T-helper 1 cell treated with Interleukin-12 subunit alpha and Interleukin-12 subunit beta and Interleukin-4 antibody, amounts not matched to agents 30 μg/mL and 1 μg/mL, for 36 hours (primary cell): ENCODE data around the gene ADORA1.

Source experiments
- H3K27ac Mint-ChIP-seq: one replicate; pipeline ENCODE4 v1.8.0; 2021; ENCODE audit warnings: mild to moderate bottlenecking, mixed read lengths
- H3K27me3 Mint-ChIP-seq: one replicate; pipeline ENCODE4 v1.8.0; 2021; ENCODE audit warnings: low read depth, mixed read lengths
- H3K36me3 Mint-ChIP-seq: one replicate; pipeline ENCODE4 v1.8.0; 2021; ENCODE audit warnings: low read depth, mixed read lengths
- H3K4me1 Mint-ChIP-seq: one replicate; pipeline ENCODE4 v1.8.0; 2021; ENCODE audit warnings: low read depth, mixed read lengths
- H3K4me3 Mint-ChIP-seq: one replicate; pipeline ENCODE4 v1.8.0; 2021; ENCODE audit warnings: mild to moderate bottlenecking, moderate library complexity, mixed read lengths
- H3K9me3 Mint-ChIP-seq: one replicate; pipeline ENCODE4 v1.8.0; 2021; ENCODE audit warnings: mixed read lengths

Gene ADORA1

GRCh38 chr1:203137324-203137723, 9.8 kb downstream of the ADORA1 start:
- Mint-ChIP-seq H3K9me3 (no peaks in the 10 kb centered on the region), H3K27ac (no peak overlapping the region), H3K4me3 (no peak overlapping the region), H3K27me3 (peaks cover 13% of the 10 kb centered on the region), H3K36me3 (no peaks in the 10 kb centered on the region), H3K4me1 (peaks cover 5% of the 10 kb centered on the region)

- H3K27ac Mint-ChIP-seq: no peak overlapping the region
- no peak overlapping the region for H3K4me3 Mint-ChIP-seq
- no peaks in the 10 kb centered on the region for H3K36me3 Mint-ChIP-seq
- H3K9me3 Mint-ChIP-seq: no peaks in the 10 kb centered on the region
- H3K4me1 Mint-ChIP-seq: peaks cover 5% of the 10 kb centered on the region
- H3K27me3 Mint-ChIP-seq: peaks cover 13% of the 10 kb centered on the region
These were observed 10.5 kb downstream of the ADORA1 start for GRCh38 chr1:203138066-203138465.

- Mint-ChIP-seq H3K4me3 (no peak overlapping the region), H3K36me3 (no peaks in the 10 kb centered on the region), H3K4me1 (peaks cover 5% of the 10 kb centered on the region), H3K27ac (no peak overlapping the region), H3K9me3 (no peaks in the 10 kb centered on the region), H3K27me3 (peaks cover 13% of the 10 kb centered on the region)
These were observed 12.5 kb downstream of the ADORA1 start for GRCh38 chr1:203139976-203140475.

- no peak overlapping the region for H3K4me3 Mint-ChIP-seq
- H3K36me3 Mint-ChIP-seq: no peaks in the 10 kb centered on the region
- H3K9me3 Mint-ChIP-seq: no peaks in the 10 kb centered on the region
- H3K27me3 Mint-ChIP-seq: peaks cover 10% of the 10 kb centered on the region
- peaks cover 3% of the 10 kb centered on the region for H3K4me1 Mint-ChIP-seq
- no peak overlapping the region for H3K27ac Mint-ChIP-seq
These were observed 13.4 kb downstream of the ADORA1 start for GRCh38 chr1:203140743-203141520.

DNA sequence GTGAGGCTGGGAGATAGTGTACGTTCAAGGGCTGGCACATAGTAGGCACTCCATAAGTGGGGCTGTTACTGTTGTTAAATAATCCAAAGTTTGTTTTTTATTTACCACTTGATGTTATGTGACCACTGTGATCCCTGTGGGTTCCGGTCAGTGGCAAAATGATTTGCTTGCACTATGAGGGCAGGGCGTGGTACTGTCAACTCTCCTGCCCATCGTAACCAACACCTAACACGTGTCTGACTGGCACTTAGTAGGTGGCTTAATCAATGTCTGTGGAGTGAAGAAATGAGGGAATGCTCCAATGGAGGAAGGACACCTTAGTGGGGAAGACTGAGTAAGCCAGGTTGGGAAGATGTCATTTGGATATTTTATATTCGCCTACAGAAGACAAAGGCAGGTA, 14.6 kb downstream of the ADORA1 start:
- Mint-ChIP-seq H3K27me3 (peaks cover 3% of the 10 kb centered on the region), H3K9me3 (no peaks in the 10 kb centered on the region), H3K27ac (no peak overlapping the region), H3K36me3 (no peaks in the 10 kb centered on the region), H3K4me1 (no peaks in the 10 kb centered on the region), H3K4me3 (no peak overlapping the region)

GRCh38 chr1:203142684-203143408, 15.3 kb downstream of the ADORA1 start:
- H3K27ac Mint-ChIP-seq: no peak overlapping the region
- H3K4me3 Mint-ChIP-seq: no peak overlapping the region
- no peaks in the 10 kb centered on the region for H3K27me3 Mint-ChIP-seq

GRCh38 chr1:203143641-203144040, 16.1 kb downstream of the ADORA1 start:
- Mint-ChIP-seq H3K36me3 (no peaks in the 10 kb centered on the region), H3K9me3 (no peaks in the 10 kb centered on the region), H3K27me3 (no peaks in the 10 kb centered on the region), H3K27ac (no peak overlapping the region), H3K4me3 (no peak overlapping the region), H3K4me1 (no peaks in the 10 kb centered on the region)

More at GRCh38 chr1:203142684-203143408, 15.3 kb downstream of the ADORA1 start:
- H3K4me1 Mint-ChIP-seq: no peaks in the 10 kb centered on the region
- no peaks in the 10 kb centered on the region for H3K9me3 Mint-ChIP-seq
- no peaks in the 10 kb centered on the region for H3K36me3 Mint-ChIP-seq

GRCh38 chr1:203144661-203145060, 17.1 kb downstream of the ADORA1 start:
- Mint-ChIP-seq H3K27me3 (no peaks in the 10 kb centered on the region), H3K36me3 (no peaks in the 10 kb centered on the region), H3K27ac (no peak overlapping the region)

GRCh38 chr1:203145321-203146041, 18.0 kb downstream of the ADORA1 start:
- no peaks in the 10 kb centered on the region for H3K36me3 Mint-ChIP-seq
- no peak overlapping the region for H3K27ac Mint-ChIP-seq
- H3K4me1 Mint-ChIP-seq: no peaks in the 10 kb centered on the region
- H3K27me3 Mint-ChIP-seq: peaks cover 1% of the 10 kb centered on the region
- no peak overlapping the region for H3K4me3 Mint-ChIP-seq
- H3K9me3 Mint-ChIP-seq: no peaks in the 10 kb centered on the region

More at GRCh38 chr1:203144661-203145060, 17.1 kb downstream of the ADORA1 start:
- Mint-ChIP-seq H3K9me3 (no peaks in the 10 kb centered on the region), H3K4me1 (no peaks in the 10 kb centered on the region), H3K4me3 (no peak overlapping the region)

- no peaks in the 10 kb centered on the region for H3K4me1 Mint-ChIP-seq
- peaks cover 5% of the 10 kb centered on the region for H3K27me3 Mint-ChIP-seq
- no peaks in the 10 kb centered on the region for H3K36me3 Mint-ChIP-seq
- no peak overlapping the region for H3K4me3 Mint-ChIP-seq
- H3K27ac Mint-ChIP-seq: no peak overlapping the region
- no peaks in the 10 kb centered on the region for H3K9me3 Mint-ChIP-seq
These were observed 18.5 kb downstream of the ADORA1 start for GRCh38 chr1:203146042-203146369.

GRCh38 chr1:203146537-203146936, 19.0 kb downstream of the ADORA1 start:
- no peak overlapping the region for H3K27ac Mint-ChIP-seq
- H3K9me3 Mint-ChIP-seq: no peaks in the 10 kb centered on the region
- H3K4me1 Mint-ChIP-seq: no peaks in the 10 kb centered on the region
- no peaks in the 10 kb centered on the region for H3K36me3 Mint-ChIP-seq
- H3K27me3 Mint-ChIP-seq: peaks cover 5% of the 10 kb centered on the region
- no peak overlapping the region for H3K4me3 Mint-ChIP-seq

DNA sequence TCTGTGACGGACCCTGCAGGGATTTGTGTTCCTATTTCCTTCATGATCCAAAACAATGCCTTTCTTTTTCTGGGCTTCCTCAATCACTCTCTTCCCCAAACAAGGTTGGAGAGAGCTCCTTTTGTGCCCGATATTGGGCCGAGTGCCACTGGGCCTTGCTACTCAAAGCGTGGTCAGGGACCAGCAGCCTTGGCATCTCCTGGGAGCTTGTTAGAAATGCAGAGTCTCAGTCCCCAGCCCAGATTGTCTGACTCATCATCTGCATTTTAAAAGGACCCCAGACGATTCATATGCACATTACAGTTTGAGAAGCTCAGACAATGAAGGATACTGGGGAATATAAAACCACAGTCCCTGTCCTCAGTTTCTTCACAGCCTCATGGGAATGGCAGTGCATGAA, 19.9 kb downstream of the ADORA1 start:
- no peak overlapping the region for H3K27ac Mint-ChIP-seq
- H3K4me3 Mint-ChIP-seq: no peak overlapping the region
- no peaks in the 10 kb centered on the region for H3K9me3 Mint-ChIP-seq
- H3K36me3 Mint-ChIP-seq: no peaks in the 10 kb centered on the region
- H3K4me1 Mint-ChIP-seq: no peaks in the 10 kb centered on the region
- H3K27me3 Mint-ChIP-seq: peaks cover 5% of the 10 kb centered on the region

- Mint-ChIP-seq H3K4me3 (no peak overlapping the region), H3K4me1 (no peaks in the 10 kb centered on the region), H3K36me3 (no peaks in the 10 kb centered on the region), H3K27me3 (peaks cover 5% of the 10 kb centered on the region), H3K27ac (no peak overlapping the region), H3K9me3 (no peaks in the 10 kb centered on the region)
These were observed 20.6 kb downstream of the ADORA1 start for GRCh38 chr1:203148127-203148526.

GRCh38 chr1:203148579-203148978, 21.1 kb downstream of the ADORA1 start:
- Mint-ChIP-seq H3K36me3 (no peaks in the 10 kb centered on the region), H3K9me3 (no peaks in the 10 kb centered on the region), H3K27ac (no peak overlapping the region), H3K4me3 (no peak overlapping the region), H3K4me1 (no peaks in the 10 kb centered on the region), H3K27me3 (peaks cover 5% of the 10 kb centered on the region)
